DND-41 (cell line): Measurements from ENCODE around the gene MAPK14.

Experiments
- EZH2 ChIP-seq: IDR thresholded peaks from 3 replicates; pipeline ENCODE4 v1.6.1; 2012; ENCODE audit warnings: borderline replicate concordance, low read depth, mild to moderate bottlenecking, moderate library complexity, low read length, inconsistent platforms; ENCODE audit not compliant: severe bottlenecking
- TF ChIP-seq, protein P1 (sequence below): IDR thresholded peaks from 2 replicates; pipeline ENCODE4 v1.5.1; 2012; ENCODE audit warnings: borderline replicate concordance, low read length, moderate library complexity, mild to moderate bottlenecking; ENCODE audit not compliant: poor library complexity, severe bottlenecking; ENCODE audit errors: extremely low read depth

DNA sequence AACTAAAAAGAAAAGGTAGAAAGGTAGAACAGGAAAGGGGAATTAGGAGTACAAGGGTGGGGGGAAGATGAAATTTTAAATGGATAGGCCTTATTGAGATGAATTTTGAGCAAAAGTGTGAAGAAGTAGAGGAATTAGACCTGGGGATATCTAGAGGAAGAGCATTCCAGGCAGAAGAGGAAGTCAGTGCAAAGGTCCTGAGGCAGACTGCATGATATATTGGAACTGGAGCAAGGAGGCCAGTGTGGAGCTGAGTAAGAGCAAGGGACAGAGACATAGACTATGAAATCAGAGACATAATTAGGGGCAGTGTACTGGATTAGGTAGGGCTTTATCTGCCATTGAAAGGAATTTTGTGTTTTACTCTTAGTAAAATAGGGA lies 40.4 kb downstream of the MAPK14 start:
- TF ChIP-seq, protein P1, sequence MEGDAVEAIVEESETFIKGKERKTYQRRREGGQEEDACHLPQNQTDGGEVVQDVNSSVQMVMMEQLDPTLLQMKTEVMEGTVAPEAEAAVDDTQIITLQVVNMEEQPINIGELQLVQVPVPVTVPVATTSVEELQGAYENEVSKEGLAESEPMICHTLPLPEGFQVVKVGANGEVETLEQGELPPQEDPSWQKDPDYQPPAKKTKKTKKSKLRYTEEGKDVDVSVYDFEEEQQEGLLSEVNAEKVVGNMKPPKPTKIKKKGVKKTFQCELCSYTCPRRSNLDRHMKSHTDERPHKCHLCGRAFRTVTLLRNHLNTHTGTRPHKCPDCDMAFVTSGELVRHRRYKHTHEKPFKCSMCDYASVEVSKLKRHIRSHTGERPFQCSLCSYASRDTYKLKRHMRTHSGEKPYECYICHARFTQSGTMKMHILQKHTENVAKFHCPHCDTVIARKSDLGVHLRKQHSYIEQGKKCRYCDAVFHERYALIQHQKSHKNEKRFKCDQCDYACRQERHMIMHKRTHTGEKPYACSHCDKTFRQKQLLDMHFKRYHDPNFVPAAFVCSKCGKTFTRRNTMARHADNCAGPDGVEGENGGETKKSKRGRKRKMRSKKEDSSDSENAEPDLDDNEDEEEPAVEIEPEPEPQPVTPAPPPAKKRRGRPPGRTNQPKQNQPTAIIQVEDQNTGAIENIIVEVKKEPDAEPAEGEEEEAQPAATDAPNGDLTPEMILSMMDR: no peak
- no peak for TF ChIP-seq EZH2
